Upper lobe of right lung (tissue), 1 donor: ENCODE data around the gene GYS1. TPM values are rescaled to one million over a fixed set of nuclear protein-coding genes. Genes with fewer than 3 reads are reported as not detected.
"Not testable (repeated sequence)": the region's sequence is repeated elsewhere in the genome, so short reads cannot be mapped to it uniquely, and the experiment has no call there.

Experiments
- ATAC-seq: fragments of 200-7000 bp; cut with Tn5 transposase; one replicate; pipeline ENCODE4 v1.9.1; 2020; ENCODE audit warnings: mild to moderate bottlenecking, moderate library complexity
- DNase-seq: peaks from one replicate; pipeline ENCODE4 v3.0.0-alpha.2; 2020
- H3K27ac ChIP-seq: fragments of 200-600 bp; one replicate; pipeline ENCODE4 v1.8.0; 2022
- H3K27me3 ChIP-seq: fragments of 200-600 bp; one replicate; pipeline ENCODE4 v1.8.0; 2022; ENCODE audit warnings: mild to moderate bottlenecking
- H3K36me3 ChIP-seq: fragments of 200-600 bp; one replicate; pipeline ENCODE4 v1.8.0; 2022
- H3K4me1 ChIP-seq: fragments of 200-600 bp; one replicate; pipeline ENCODE4 v1.8.0; 2022
- H3K4me3 ChIP-seq: fragments of 200-600 bp; one replicate; pipeline ENCODE4 v1.8.0; 2022; ENCODE audit warnings: mild to moderate bottlenecking
- H3K9me3 ChIP-seq: fragments of 200-600 bp; one replicate; pipeline ENCODE4 v1.8.0; 2022
- intact Hi-C: fragments of 100-400 bp; cut with DNase I; formaldehyde crosslinking; loops from one replicate; pipeline ENCODE4 v1.11.0; 2022
- total RNA-seq: library from RNA; stranded (reverse); fragmentation: NEBNext Ultra II Directional; extraction: Animal tissue kit (Norgen Biotek cat#: 25700); gene quantifications from one replicate; pipeline ENCODE4 v1.2.1, GENCODE V29; 2021
- TF ChIP-seq, protein P1 (sequence below): fragments of 200-600 bp; IDR thresholded peaks from one replicate; pipeline ENCODE4 v1.8.0; 2022; ENCODE audit warnings: antibody characterized with exemption
- donor health status: DM: no; HTN: yes; CAD: no; lungs with severe emphysema.

Gene GYS1
- total RNA-seq, 1 donor from 2014 or later = 35.1 TPM

DNA sequence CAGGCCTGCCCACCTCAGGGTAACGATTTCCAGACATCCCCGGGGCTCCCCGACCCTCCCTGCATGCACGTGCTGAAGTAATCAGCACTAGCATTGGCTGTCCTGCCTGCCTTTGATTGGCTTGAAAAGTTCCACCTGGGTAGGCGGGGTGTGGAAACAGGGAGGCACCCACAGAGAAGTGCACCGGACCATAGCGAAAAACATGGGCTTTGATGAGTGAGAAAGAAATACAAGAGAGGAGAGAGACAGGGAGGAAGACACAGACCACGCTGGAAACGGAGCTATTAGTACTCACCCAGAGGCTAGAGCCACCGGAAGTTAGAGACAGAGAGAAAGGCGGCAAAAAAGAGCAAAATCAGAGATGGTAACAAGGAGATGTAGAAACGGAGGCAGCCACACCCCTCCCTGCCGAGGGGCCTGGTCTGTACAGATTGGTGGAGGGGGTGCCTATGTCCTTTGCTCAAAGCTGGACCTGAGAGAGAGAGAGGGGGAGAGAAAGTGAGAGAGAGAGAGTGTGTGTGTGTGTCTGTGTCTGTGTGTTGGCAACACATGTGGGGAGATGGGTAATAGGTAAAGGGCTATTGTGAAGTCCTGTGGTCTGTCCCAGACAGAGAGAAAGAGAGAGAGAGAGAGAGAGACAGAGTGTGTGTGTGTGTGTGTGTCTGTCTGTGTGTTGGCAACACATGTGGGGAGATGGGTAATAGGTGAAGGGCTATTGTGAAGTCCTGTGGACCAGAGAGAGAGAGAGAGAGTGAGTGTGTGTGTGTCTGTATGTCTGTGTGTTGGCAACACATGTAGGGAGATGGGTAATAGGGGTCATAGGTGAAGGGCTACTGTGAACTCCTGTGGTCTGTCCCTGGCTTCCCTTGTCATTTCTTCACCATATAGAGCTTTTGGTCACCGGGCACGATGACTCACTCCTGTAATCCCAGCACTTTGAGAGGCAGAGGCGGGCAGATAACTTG, 28.1 kb upstream of the GYS1 start:
- intact Hi-C loops = no loop called here
- DNase-seq (no peak), ATAC-seq (peak; percentile 42)
- Histone ChIP-seq H3K27me3 (no peaks in the 10 kb centered on the region), H3K4me3 (no peak overlapping the region), H3K27ac (no peak overlapping the region), H3K9me3 (no peaks in the 10 kb centered on the region), H3K4me1 (peaks cover 26% of the 10 kb centered on the region), H3K36me3 (no peaks in the 10 kb centered on the region)
- TF ChIP-seq, protein P1, sequence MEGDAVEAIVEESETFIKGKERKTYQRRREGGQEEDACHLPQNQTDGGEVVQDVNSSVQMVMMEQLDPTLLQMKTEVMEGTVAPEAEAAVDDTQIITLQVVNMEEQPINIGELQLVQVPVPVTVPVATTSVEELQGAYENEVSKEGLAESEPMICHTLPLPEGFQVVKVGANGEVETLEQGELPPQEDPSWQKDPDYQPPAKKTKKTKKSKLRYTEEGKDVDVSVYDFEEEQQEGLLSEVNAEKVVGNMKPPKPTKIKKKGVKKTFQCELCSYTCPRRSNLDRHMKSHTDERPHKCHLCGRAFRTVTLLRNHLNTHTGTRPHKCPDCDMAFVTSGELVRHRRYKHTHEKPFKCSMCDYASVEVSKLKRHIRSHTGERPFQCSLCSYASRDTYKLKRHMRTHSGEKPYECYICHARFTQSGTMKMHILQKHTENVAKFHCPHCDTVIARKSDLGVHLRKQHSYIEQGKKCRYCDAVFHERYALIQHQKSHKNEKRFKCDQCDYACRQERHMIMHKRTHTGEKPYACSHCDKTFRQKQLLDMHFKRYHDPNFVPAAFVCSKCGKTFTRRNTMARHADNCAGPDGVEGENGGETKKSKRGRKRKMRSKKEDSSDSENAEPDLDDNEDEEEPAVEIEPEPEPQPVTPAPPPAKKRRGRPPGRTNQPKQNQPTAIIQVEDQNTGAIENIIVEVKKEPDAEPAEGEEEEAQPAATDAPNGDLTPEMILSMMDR = no peak

DNA sequence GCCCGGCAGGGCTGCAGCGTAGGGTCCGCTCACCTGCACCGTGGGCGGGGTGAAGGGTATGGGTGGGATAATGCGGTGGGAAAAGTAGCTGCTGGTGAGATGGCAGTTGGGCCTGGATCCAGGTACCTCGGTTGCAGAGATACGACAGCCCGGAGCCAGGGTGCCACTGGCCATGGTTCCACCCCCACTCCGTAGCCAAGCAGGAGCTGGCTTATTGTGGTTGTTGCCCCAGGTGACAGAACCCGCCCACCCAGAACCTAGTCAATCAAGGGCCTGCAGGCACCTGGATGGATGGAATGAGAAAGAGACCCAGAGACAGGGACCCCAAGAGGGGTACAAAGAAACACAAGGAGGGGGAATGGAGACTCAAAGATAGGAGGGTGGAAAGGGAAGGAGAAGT, 27.2 kb upstream of the GYS1 start:
- no peaks in the 10 kb centered on the region for H3K9me3 ChIP-seq
- DNase-seq = no peak
- TF ChIP-seq, protein P1 = no peak
- intact Hi-C loops = no loop called here
- H3K27me3 ChIP-seq = no peaks in the 10 kb centered on the region
- H3K4me3 ChIP-seq = no peak overlapping the region
- peaks cover 26% of the 10 kb centered on the region for H3K4me1 ChIP-seq
- peaks cover 4% of the 10 kb centered on the region for H3K36me3 ChIP-seq
- ATAC-seq = no peak
- no peak overlapping the region for H3K27ac ChIP-seq

DNA sequence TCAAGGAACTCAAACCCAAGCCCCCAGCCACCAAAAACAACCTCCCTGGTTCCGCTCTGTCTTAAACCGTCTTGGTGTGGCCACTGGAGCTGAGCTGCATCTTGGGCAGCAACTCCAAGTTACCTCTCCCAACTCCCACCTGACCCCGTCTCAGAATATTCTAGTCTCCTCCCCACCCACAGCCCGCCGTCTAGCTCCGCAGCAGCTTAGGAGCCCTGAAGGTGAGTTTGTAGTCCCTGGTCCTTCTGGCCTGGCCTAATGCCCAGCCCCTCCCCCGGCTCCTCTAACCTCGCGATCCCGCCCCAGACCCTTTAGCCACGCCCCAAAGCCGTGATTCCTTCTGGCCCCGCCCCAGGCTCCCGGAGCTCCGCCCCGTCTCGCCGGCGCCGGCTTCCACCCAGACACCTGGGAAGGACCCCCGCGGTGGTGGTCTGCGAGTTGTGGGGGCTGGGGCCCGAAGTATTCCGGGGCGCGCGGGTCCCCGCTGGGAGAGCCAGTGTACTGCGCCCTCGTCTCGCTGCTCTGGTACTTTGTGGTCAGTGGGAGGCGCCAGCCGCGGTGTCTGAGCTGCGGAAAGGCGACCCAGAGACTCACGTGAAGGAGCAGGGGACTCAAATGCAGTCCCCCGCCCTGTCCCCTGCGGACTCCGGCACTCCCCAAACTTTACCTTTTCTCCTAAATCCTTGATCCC, 26.3 kb upstream of the GYS1 start:
- Histone ChIP-seq H3K27me3 (no peaks in the 10 kb centered on the region), H3K4me1 (peaks cover 26% of the 10 kb centered on the region), H3K27ac (no peak overlapping the region), H3K36me3 (peaks cover 9% of the 10 kb centered on the region), H3K9me3 (no peaks in the 10 kb centered on the region), H3K4me3 (peak overlapping the region; percentile 54)
- DNase-seq (peak; percentile 94), ATAC-seq (peak; percentile 84)
- intact Hi-C loops = no loop called here
- TF ChIP-seq, protein P1 = no peak

DNA sequence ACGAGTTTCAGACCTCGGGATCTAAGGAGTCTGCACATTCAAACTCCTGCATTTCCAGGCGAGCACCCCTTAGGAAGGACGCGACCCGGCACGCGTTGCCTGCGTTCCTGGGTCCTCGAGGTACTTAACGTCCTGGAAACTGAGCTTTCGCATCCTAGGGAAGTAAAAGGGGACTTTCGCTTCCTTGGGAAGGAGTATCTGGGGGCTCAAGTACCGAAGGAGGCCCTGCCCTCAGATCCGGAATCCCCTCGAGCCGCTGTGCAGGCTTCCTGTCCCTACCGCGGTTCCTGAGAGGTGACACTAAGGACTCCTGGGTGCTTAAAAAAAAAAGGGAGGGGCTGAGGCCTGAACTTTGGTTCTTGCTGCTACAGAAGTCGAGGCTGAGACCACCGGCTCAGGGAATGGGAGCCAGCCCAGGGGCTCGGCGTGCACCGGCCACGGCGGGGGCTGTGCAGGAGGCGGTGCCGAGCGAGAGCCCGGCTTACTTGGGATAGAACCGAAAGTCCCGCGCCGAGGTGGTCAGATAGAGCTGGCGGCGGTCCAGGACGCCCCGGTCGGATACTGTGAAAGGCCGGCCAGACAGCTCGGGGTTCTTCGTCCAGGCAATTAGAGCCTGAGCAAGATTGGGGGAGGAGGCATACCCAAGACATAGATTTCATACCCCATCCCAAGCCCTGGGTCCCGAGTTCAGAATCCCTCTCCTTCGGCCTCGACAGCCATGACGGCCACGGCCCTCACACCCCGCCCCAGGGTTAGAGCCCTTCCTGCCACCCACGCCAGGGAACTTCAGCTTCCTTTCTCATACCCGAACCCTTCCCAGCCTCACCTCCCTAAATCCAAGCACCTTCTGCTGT, 25.5 kb upstream of the GYS1 start:
- H3K27ac ChIP-seq, H3K9me3 ChIP-seq, intact Hi-C loops, H3K27me3 ChIP-seq, H3K36me3 ChIP-seq, DNase-seq: not testable (repeated sequence)
- Histone ChIP-seq H3K4me1 (peaks cover 26% of the 10 kb centered on the region), H3K4me3 (peak overlapping the region; percentile 54)
- ATAC-seq = peak; percentile 4

DNA sequence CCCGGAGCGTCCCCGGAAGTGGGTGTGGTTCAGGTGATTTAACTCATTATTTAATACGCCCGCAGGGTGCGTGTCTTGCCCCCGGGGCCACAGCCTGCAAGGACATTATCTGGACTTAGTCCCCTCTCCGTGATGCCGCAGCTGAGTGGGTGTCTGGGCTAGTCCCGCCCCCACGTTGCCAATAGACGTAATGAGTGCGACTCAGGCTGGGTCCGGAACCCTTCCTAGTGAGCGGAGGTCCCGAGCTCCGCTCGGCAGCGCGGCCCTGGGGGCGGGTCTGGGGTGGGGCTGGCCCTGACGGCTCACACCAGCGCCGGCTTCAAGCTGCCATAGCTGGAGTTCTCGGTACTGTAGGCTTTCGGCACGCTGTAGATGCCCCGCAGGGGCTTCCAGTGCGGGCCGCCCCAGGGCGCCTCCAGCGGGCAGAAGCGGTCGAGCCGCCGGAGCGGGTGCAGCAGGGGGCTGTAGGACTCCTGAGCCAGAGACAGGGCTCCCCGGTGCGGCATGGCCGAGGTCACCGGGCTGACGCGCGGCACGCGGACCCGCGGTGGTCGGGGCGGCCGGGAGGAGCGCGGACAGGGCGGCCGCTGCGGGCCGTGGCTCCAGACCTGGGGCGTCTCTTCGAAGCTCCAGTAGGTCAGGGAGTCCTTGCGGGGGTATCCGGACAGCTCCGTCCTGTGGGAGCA, 24.7 kb upstream of the GYS1 start:
- peak overlapping the region; percentile 54 for H3K4me3 ChIP-seq
- TF ChIP-seq, protein P1 = peak; percentile 63
- H3K4me1 ChIP-seq = peaks cover 26% of the 10 kb centered on the region
- H3K27me3 ChIP-seq = no peaks in the 10 kb centered on the region
- intact Hi-C loops = no loop called here
- ATAC-seq = peak; percentile 64
- H3K9me3 ChIP-seq = no peaks in the 10 kb centered on the region
- no peak overlapping the region for H3K27ac ChIP-seq
- peak; percentile 80 for DNase-seq
- peaks cover 9% of the 10 kb centered on the region for H3K36me3 ChIP-seq
